Measurements from ENCODE around the gene KRTAP12-3. TPM values are rescaled to one million over a fixed set of nuclear protein-coding genes. Genes with fewer than 3 reads are reported as not detected.

The KRTAP12-3 gene
- total and polyA plus RNA-seq, 9 of the 15 experiments (the other 6 are each of a cell fraction or from before 2014, with no cell fraction given), result not detected

DNA sequence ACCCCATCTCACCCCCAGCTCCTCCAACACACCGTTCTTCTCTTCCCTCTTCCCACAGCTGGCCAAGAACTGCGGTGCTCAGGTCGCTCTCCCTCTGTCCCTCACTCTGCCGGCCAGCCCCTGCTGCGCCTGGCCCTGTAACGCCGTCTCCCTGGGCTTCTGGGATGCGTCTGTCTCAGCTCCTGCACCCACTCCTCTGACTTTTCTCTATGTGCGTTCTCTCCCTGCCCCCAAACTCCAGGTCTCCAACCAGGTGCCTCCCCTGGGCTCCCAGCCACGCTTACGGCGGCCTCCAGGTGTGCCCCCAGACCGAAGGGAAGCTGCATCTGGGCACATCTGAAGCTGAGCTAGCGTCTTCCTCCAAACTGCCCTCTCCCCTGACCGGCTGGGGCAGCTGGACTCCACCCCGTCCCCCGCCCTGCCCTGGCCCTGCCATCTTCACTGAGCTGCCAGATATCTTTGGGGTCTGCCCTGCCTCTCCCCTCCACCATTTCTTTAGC lies 41.8 kb downstream of the KRTAP12-3 start:
- BruUV-seq (replicated peaks), result no TSS peak
- H3K9me3 ChIP-seq (replicated peaks; ENCODE audit: control insufficient read depth, insufficient read depth, low read depth, low read length), result no peaks in the 10 kb centered on the region
- intact Hi-C loops (cut with micrococcal nuclease) (no loop called here), in situ Hi-C loops (cut with MboI) (no loop called here)
- no peak overlapping the region; a peak in 1 of 4 replicates for H3K9ac ChIP-seq (ENCODE audit: insufficient read depth in 1 of 2, low read depth in 2 of 2, low read length in 2 of 2)
- TF ChIP-seq ZNF584 (CRISPR knock-in tag; IDR thresholded peaks at IDR 0.05; ENCODE audit: low read depth) (no peak), FUS (optimal IDR thresholded peaks at IDR 0.05; ENCODE audit: low read depth, low read length) (no peak), ZNF121 (CRISPR knock-in tag; conservative IDR thresholded peaks at IDR 0.05) (no peak), KLF1 (tag; IDR thresholded peaks at IDR 0.05) (no peak), FOXK2 (conservative IDR thresholded peaks at IDR 0.05 in 1 of 2, IDR thresholded peaks at IDR 0.05 in 1 of 2; ENCODE audit: low read depth in 2 of 2) (no peak), U2AF1 (optimal IDR thresholded peaks at IDR 0.05; ENCODE audit: low read depth, low read length) (no peak), ZZZ3 (IDR thresholded peaks at IDR 0.05) (no peak), KHSRP (IDR thresholded peaks at IDR 0.05) (no peak), ZSCAN29 (IDR thresholded peaks at IDR 0.05) (no peak), ZNF24 (IDR thresholded peaks at IDR 0.05) (no peak), ZNF263 (CRISPR knock-in tag; IDR thresholded peaks at IDR 0.05; ENCODE audit: borderline replicate concordance) (no peak), NFE2L1 (tag; IDR thresholded peaks at IDR 0.05; ENCODE audit: borderline replicate concordance, low read depth) (no peak)
- TF ChIP-seq, protein P1, sequence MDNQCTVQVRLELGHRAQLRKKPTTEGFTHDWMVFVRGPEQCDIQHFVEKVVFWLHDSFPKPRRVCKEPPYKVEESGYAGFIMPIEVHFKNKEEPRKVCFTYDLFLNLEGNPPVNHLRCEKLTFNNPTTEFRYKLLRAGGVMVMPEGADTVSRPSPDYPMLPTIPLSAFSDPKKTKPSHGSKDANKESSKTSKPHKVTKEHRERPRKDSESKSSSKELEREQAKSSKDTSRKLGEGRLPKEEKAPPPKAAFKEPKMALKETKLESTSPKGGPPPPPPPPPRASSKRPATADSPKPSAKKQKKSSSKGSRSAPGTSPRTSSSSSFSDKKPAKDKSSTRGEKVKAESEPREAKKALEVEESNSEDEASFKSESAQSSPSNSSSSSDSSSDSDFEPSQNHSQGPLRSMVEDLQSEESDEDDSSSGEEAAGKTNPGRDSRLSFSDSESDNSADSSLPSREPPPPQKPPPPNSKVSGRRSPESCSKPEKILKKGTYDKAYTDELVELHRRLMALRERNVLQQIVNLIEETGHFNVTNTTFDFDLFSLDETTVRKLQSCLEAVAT (IDR thresholded peaks at IDR 0.05), result no peak
- TF ChIP-seq, protein P2, sequence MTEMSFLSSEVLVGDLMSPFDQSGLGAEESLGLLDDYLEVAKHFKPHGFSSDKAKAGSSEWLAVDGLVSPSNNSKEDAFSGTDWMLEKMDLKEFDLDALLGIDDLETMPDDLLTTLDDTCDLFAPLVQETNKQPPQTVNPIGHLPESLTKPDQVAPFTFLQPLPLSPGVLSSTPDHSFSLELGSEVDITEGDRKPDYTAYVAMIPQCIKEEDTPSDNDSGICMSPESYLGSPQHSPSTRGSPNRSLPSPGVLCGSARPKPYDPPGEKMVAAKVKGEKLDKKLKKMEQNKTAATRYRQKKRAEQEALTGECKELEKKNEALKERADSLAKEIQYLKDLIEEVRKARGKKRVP (CRISPR knock-in tag; IDR thresholded peaks at IDR 0.05), result no peak
- TF ChIP-seq, protein P3, sequence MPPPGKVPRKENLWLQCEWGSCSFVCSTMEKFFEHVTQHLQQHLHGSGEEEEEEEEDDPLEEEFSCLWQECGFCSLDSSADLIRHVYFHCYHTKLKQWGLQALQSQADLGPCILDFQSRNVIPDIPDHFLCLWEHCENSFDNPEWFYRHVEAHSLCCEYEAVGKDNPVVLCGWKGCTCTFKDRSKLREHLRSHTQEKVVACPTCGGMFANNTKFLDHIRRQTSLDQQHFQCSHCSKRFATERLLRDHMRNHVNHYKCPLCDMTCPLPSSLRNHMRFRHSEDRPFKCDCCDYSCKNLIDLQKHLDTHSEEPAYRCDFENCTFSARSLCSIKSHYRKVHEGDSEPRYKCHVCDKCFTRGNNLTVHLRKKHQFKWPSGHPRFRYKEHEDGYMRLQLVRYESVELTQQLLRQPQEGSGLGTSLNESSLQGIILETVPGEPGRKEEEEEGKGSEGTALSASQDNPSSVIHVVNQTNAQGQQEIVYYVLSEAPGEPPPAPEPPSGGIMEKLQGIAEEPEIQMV (tag; conservative IDR thresholded peaks at IDR 0.05; ENCODE audit: low read depth), result no peak
- TF ChIP-seq, protein P4, sequence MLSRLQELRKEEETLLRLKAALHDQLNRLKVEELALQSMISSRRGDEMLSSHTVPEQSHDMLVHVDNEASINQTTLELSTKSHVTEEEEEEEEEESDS (CRISPR knock-in tag; IDR thresholded peaks at IDR 0.05), result no peak
- ChIA-PET POLR2A (interaction anchor here (1.1 to 1.2 kb wide), 2 partner anchors 9 to 27 kb away, joined by 3 read pairs; no protein-coding TSS in a partner anchor), CTCF (ENCODE audit: low intra/inter-chr PET ratio) (no interaction called here)
- H3K4me2 ChIP-seq (ENCODE audit: insufficient read depth, low read length), result no peak overlapping the region
- H3K27ac ChIP-seq (ENCODE audit: extremely low read depth, low read depth, low read length), result no peak overlapping the region
- WGBS (ENCODE audit: insufficient coverage, low coverage, missing lambda C conversion rate), result 2% methylated on average over 16 of the region's 17 CpGs
- no peaks in the 10 kb centered on the region for H3K79me2 ChIP-seq (ENCODE audit: control insufficient read depth, insufficient read depth, low read length)
- 0 out of 5 replicates have a peak, but pooled peaks cover 0 to 7% of the 10 kb centered on the region in 2 experiments for H3K4me1 ChIP-seq (replicated peaks in 1 of 2; ENCODE audit: control insufficient read depth in 2 of 2, insufficient read depth in 2 of 2, low read length in 2 of 2)
- no peak overlapping the region for H2AFZ ChIP-seq (ENCODE audit: low read depth, low read length)
- H3K4me3 ChIP-seq, result no peak overlapping the region
- FAIRE-seq (no peak), ATAC-seq (peak; percentile 20; the same call in 1 of the 3 replicates), DNase-seq (ENCODE audit: extremely low read depth in 1 of 4, low spot score in 3 of 4) (peak in 1 of 4 experiments; percentile 4)
- no peaks in the 10 kb centered on the region; the same call in 1 of the 2 replicates for H4K20me1 ChIP-seq (replicated peaks; ENCODE audit: control insufficient read depth, insufficient read depth, low read length)
- H3K9me1 ChIP-seq (ENCODE audit: control insufficient read depth, insufficient read depth, low read length), result peaks cover 3% of the 10 kb centered on the region
- no peaks in the 10 kb centered on the region for H3K36me3 ChIP-seq (ENCODE audit: control insufficient read depth, insufficient read depth, low read length)
- H3K27me3 ChIP-seq (ENCODE audit: control insufficient read depth in 2 of 2, insufficient read depth in 2 of 2, low read length in 2 of 2), result peaks cover 46 to 92% of the 10 kb centered on the region in 2 experiments
